NB4 (cell line): ENCODE measurements around the gene IFNLR1.

Source experiments
- CTCF ChIP-seq: IDR thresholded peaks from one replicate; pipeline ENCODE4 v1.5.1; 2012; ENCODE audit warnings: low read depth, low read length
- MAX ChIP-seq: IDR thresholded peaks from 2 replicates; pipeline ENCODE4 v1.6.1; 2011; ENCODE audit warnings: low read depth, low read length
- MYC ChIP-seq: IDR thresholded peaks from 2 replicates; pipeline ENCODE4 v1.6.1; 2011; ENCODE audit warnings: low read depth, low read length
- POLR2A ChIP-seq: IDR thresholded peaks from 2 replicates; pipeline ENCODE4 v1.6.1; 2011; ENCODE audit warnings: mild to moderate bottlenecking; ENCODE audit not compliant: insufficient read length; ENCODE audit errors: extremely low read depth

- TF ChIP-seq CTCF (no peak), POLR2A (no peak), MAX (no peak), MYC (no peak)
Measured at GRCh38 chr1:24179251-24179840, 7.7 kb downstream of the IFNLR1 start.
